ENCODE measurements around the gene GNAI3. TPM values are rescaled to one million over a fixed set of nuclear protein-coding genes. Genes with fewer than 3 reads are reported as not detected.

The GNAI3 gene
- total RNA-seq, 1 experiment from 2014 or later, result 6.8 TPM

DNA sequence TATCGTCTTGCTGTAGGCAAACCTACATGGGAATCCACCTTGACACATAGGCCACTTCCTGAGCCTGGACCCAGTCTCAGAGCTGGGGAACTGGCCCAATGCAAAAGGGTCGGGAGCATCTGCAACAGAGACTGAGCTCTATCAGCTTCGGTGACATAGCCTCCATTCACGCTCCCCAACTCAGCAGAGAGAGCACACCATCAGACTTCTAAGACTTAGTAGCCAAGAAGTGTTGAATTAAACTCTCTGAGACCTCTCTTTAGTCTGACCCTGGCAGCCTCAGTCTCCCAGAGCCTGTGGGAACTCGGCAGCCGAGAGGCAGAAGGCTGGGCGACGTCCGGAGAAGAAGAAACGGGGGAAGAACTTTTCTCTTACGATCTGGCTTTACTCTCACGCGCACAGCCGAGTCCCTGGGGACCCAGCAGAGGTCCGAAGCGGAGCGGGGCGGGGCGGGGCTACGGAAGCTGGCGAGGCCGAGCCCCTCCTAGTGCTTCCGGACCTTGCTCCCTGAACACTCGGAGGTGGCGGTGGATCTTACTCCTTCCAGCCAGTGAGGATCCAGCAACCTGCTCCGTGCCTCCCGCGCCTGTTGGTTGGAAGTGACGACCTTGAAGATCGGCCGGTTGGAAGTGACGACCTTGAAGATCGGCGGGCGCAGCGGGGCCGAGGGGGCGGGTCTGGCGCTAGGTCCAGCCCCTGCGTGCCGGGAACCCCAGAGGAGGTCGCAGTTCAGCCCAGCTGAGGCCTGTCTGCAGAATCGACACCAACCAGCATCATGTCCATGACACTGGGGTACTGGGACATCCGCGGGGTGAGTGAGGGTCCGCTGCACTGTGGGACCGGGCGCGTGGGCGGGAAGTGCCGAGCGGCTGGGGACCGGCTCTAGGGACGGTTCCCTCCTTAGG lies 107.5 kb downstream of the GNAI3 start, which contains the start of gene GSTM4:
GSTM4 (plus strand) TSS at position 485 of the 905 bp plus-strand sequence; CDS start at position 776, 291 bp downstream.
- H3K4me2 ChIP-seq (ENCODE audit: low read length), result peak within 1 kb of the TSS; percentile 100
- no peak within 1 kb of the TSS for H3K27ac ChIP-seq (ENCODE audit: low read length)
- TF ChIP-seq, protein P1, sequence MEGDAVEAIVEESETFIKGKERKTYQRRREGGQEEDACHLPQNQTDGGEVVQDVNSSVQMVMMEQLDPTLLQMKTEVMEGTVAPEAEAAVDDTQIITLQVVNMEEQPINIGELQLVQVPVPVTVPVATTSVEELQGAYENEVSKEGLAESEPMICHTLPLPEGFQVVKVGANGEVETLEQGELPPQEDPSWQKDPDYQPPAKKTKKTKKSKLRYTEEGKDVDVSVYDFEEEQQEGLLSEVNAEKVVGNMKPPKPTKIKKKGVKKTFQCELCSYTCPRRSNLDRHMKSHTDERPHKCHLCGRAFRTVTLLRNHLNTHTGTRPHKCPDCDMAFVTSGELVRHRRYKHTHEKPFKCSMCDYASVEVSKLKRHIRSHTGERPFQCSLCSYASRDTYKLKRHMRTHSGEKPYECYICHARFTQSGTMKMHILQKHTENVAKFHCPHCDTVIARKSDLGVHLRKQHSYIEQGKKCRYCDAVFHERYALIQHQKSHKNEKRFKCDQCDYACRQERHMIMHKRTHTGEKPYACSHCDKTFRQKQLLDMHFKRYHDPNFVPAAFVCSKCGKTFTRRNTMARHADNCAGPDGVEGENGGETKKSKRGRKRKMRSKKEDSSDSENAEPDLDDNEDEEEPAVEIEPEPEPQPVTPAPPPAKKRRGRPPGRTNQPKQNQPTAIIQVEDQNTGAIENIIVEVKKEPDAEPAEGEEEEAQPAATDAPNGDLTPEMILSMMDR (conservative IDR thresholded peaks at IDR 0.05; ENCODE audit: low read depth, low read length), result no peak
- no peak for TF ChIP-seq EZH2phosphoT487 (IDR thresholded peaks at IDR 0.05; ENCODE audit: borderline replicate concordance, low read length)
- no peak for TF ChIP-seq EZH2 (IDR thresholded peaks at IDR 0.05; ENCODE audit: low read length, unreplicated experiment)
- no peaks in the 10 kb centered on the region for H3F3A ChIP-seq (ENCODE audit: low read length, unreplicated experiment)
- peak within 1 kb of the TSS; percentile 100 for H2AFZ ChIP-seq (ENCODE audit: low read length)
- H3K9ac ChIP-seq (ENCODE audit: low read length), result peak within 1 kb of the TSS; percentile 59
- no peaks in the 10 kb centered on the region for H3K9me3 ChIP-seq (ENCODE audit: low read length)
- intact Hi-C loops (cut with micrococcal nuclease), result no loop called here
- H3K36me3 ChIP-seq (ENCODE audit: low read depth, low read length), result no peaks in the 10 kb centered on the region
- H3K9me2 ChIP-seq (replicated peaks; ENCODE audit: low read length), result no peaks in the 10 kb centered on the region
- H3K4me3 ChIP-seq (ENCODE audit: low read length), result peak within 1 kb of the TSS; percentile 98
- ATAC-seq (peak; percentile 95), DNase-seq (peak; percentile 57)
- TSS peak; percentile 86 for BruUV-seq (replicated peaks)
- no peaks in the 10 kb centered on the region for H3K27me3 ChIP-seq (ENCODE audit: low read length)
- CTCF ChIA-PET, result interaction anchor here (0.5 to 1.0 kb wide), 3 partner anchors 16 to 330 kb away, joined by 3 to 7 read pairs (median 4); no protein-coding TSS in a partner anchor
- H4K20me1 ChIP-seq (ENCODE audit: low read length), result no peaks in the 10 kb centered on the region
- peaks cover 26% of the 10 kb centered on the region for H3K4me1 ChIP-seq (ENCODE audit: insufficient read depth, low read length)
- POLR2A ChIA-PET (ENCODE audit: unreplicated experiment), result no interaction called here
- no peaks in the 10 kb centered on the region for H3K79me2 ChIP-seq (ENCODE audit: low read length)

DNA sequence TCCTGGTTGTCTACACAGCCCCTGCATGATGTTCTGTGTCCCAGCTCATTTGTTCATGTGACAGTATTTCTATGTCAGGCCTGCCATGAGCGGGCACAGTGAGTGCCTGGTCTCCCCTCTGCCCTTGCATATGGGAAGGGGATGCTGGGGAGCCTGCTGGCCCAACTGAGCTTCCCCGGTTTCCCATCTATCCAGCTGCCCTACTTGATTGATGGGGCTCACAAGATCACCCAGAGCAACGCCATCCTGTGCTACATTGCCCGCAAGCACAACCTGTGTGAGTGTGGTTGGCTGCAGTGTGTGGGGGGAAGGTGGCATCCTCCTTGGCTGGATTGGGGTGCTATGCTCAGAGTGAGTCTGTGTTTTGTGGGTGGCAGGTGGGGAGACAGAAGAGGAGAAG lies 109.0 kb downstream of the GNAI3 start:
- Histone ChIP-seq H3K36me3 (ENCODE audit: low read depth, low read length) (no peaks in the 10 kb centered on the region), H3K9me2 (replicated peaks; ENCODE audit: low read length) (no peaks in the 10 kb centered on the region), H3K79me2 (ENCODE audit: low read length) (no peaks in the 10 kb centered on the region), H3K4me3 (ENCODE audit: low read length) (no peak overlapping the region), H3K4me2 (ENCODE audit: low read length) (no peak overlapping the region), H3K27me3 (ENCODE audit: low read length) (no peaks in the 10 kb centered on the region), H3K9me3 (ENCODE audit: low read length) (no peaks in the 10 kb centered on the region), H3F3A (ENCODE audit: low read length, unreplicated experiment) (no peaks in the 10 kb centered on the region), H3K9ac (ENCODE audit: low read length) (no peak overlapping the region), H4K20me1 (ENCODE audit: low read length) (no peaks in the 10 kb centered on the region), H3K27ac (ENCODE audit: low read length) (no peak overlapping the region), H2AFZ (ENCODE audit: low read length) (no peak overlapping the region), H3K4me1 (ENCODE audit: insufficient read depth, low read length) (peaks cover 18% of the 10 kb centered on the region)
- no peak for ATAC-seq
- POLR2A ChIA-PET (ENCODE audit: unreplicated experiment), result interaction anchor here (0.6 kb wide), 1 partner anchor 111 kb away, joined by 3 read pairs; no protein-coding TSS in a partner anchor
- CTCF ChIA-PET, result no interaction called here
- BruUV-seq (replicated peaks), result no TSS peak
- intact Hi-C loops (cut with micrococcal nuclease), result no loop called here
- TF ChIP-seq EZH2 (IDR thresholded peaks at IDR 0.05; ENCODE audit: low read length, unreplicated experiment) (no peak), EZH2phosphoT487 (IDR thresholded peaks at IDR 0.05; ENCODE audit: borderline replicate concordance, low read length) (no peak)
- TF ChIP-seq, protein P1 (conservative IDR thresholded peaks at IDR 0.05; ENCODE audit: low read depth, low read length), result no peak
- DNase-seq, result no peak

DNA sequence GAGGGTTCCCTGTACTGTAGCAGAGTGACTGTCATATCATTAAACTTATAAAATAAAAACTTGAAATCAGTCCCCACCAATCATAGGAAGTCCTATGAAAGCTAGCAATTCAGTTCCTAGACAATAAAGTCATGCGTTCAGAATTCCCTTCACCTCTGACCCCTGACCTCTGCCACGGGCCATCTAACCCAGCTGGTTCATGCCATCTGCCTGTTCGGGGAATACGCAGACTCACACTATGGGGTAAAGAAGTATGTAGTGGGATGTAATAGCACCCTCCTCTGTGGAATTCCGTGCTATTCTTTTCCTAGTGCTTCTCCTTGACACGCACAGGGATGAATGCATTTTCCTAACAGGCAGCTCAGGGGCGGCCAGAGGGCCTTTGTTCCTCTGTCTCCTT lies 109.6 kb downstream of the GNAI3 start:
- Histone ChIP-seq H3K27ac (ENCODE audit: low read length) (no peak overlapping the region), H3K4me3 (ENCODE audit: low read length) (no peak overlapping the region), H3K4me2 (ENCODE audit: low read length) (no peak overlapping the region), H3K4me1 (ENCODE audit: insufficient read depth, low read length) (peaks cover 14% of the 10 kb centered on the region), H3F3A (ENCODE audit: low read length, unreplicated experiment) (no peaks in the 10 kb centered on the region), H2AFZ (ENCODE audit: low read length) (no peak overlapping the region), H3K79me2 (ENCODE audit: low read length) (no peaks in the 10 kb centered on the region), H3K9me2 (replicated peaks; ENCODE audit: low read length) (no peaks in the 10 kb centered on the region), H3K9me3 (ENCODE audit: low read length) (no peaks in the 10 kb centered on the region), H3K36me3 (ENCODE audit: low read depth, low read length) (no peaks in the 10 kb centered on the region), H4K20me1 (ENCODE audit: low read length) (no peaks in the 10 kb centered on the region), H3K9ac (ENCODE audit: low read length) (no peak overlapping the region), H3K27me3 (ENCODE audit: low read length) (no peaks in the 10 kb centered on the region)
- ChIA-PET POLR2A (ENCODE audit: unreplicated experiment) (interaction anchor here (0.6 kb wide), 1 partner anchor 112 kb away, joined by 3 read pairs; no protein-coding TSS in a partner anchor), CTCF (no interaction called here)
- no peak for TF ChIP-seq EZH2phosphoT487 (IDR thresholded peaks at IDR 0.05; ENCODE audit: borderline replicate concordance, low read length)
- TF ChIP-seq, protein P1 (conservative IDR thresholded peaks at IDR 0.05; ENCODE audit: low read depth, low read length), result no peak
- no peak for TF ChIP-seq EZH2 (IDR thresholded peaks at IDR 0.05; ENCODE audit: low read length, unreplicated experiment)
- DNase-seq (no peak), ATAC-seq (no peak)
- no TSS peak for BruUV-seq (replicated peaks)
- intact Hi-C loops (cut with micrococcal nuclease), result no loop called here

Data from PC-3 (cell line).